Cardiac muscle cell (in vitro differentiated cells and primary cell): Measurements from ENCODE around the gene RPS17. TPM values are rescaled to one million over a fixed set of nuclear protein-coding genes. Genes with fewer than 3 reads are reported as not detected.

Source experiments
- DNase-seq, 2 donors: peaks; one replicate each; pipeline versions ENCODE4 v3.0.0 to v3.0.0-alpha.2; 2010 to 2017; ENCODE audit warnings: low read depth in 1 of 2, low spot score in 1 of 2
- H3K27ac ChIP-seq: fragments of 200-600 bp; sonication (generic); 2 replicates; pipeline ENCODE4 v1.5.1; 2016
- H3K27me3 ChIP-seq: fragments of 200-600 bp; sonication (generic); 2 replicates; pipeline ENCODE4 v1.6.0; 2016; ENCODE audit warnings: control low read depth
- H3K36me3 ChIP-seq: fragments of 200-600 bp; sonication (generic); 2 replicates; pipeline ENCODE4 v1.5.1; 2016; ENCODE audit warnings: control low read depth
- H3K4me1 ChIP-seq: fragments of 200-600 bp; sonication (generic); 2 replicates; pipeline ENCODE4 v1.8.1; 2017; ENCODE audit warnings: low read depth, mild to moderate bottlenecking, mixed run types
- H3K4me3 ChIP-seq: fragments of 200-600 bp; sonication (generic); 2 replicates; pipeline ENCODE4 v1.5.1; 2016; ENCODE audit warnings: mild to moderate bottlenecking
- H3K9me3 ChIP-seq: fragments of 200-600 bp; sonication (generic); 2 replicates; pipeline ENCODE4 v1.5.1; 2017; ENCODE audit warnings: low read depth, mild to moderate bottlenecking, control low read depth
- polyA plus RNA-seq: library from polyadenylated mRNA; unstranded; fragments of >200 nt; fragmentation: Nextera tagmentation; extraction: Ambion mirVana; gene quantifications from 2 replicates; pipeline ENCODE4 v1.2.1, GENCODE V29; 2016
- total RNA-seq: library from RNA; depleted of rRNA; stranded (reverse); fragments of >200 nt; gene quantifications from 2 replicates; pipeline ENCODE4 v1.2.3, GENCODE V29; 2016
- TF ChIP-seq, protein P1 (sequence below): IDR thresholded peaks from 2 replicates; pipeline ENCODE4 v1.5.1; 2012; ENCODE audit warnings: low read depth, mild to moderate bottlenecking, low read length

The RPS17 gene
- total and polyA plus RNA-seq, 2 experiments from 2014 or later = 596 to 1,419 TPM

DNA sequence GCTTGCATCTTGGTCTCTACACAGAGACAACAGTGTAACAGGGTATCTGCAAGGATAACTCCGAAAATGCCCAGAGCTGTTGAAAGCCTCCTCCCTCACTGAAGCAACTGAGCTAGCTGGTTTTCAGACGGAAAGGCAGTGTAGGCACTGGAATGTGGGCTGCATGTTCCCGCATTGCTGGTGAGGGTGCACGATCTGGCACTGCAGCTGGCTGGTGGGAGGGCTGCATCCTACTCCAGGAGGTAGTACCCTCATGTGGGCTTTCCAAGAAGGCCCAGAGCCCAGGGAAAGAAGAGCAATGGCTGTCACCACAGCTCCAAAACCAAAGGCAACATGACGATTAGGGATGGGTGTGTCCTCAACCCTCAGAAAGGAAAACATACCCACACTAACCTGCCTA, 28.7 kb upstream of the RPS17 start:
- no peaks in the 10 kb centered on the region for H3K27me3 ChIP-seq
- H3K4me1 ChIP-seq = no peaks in the 10 kb centered on the region
- no peaks in the 10 kb centered on the region for H3K9me3 ChIP-seq
- H3K4me3 ChIP-seq = no peak overlapping the region
- no peak overlapping the region for H3K27ac ChIP-seq
- H3K36me3 ChIP-seq = no peaks in the 10 kb centered on the region
- DNase-seq = no peak
- TF ChIP-seq, protein P1, sequence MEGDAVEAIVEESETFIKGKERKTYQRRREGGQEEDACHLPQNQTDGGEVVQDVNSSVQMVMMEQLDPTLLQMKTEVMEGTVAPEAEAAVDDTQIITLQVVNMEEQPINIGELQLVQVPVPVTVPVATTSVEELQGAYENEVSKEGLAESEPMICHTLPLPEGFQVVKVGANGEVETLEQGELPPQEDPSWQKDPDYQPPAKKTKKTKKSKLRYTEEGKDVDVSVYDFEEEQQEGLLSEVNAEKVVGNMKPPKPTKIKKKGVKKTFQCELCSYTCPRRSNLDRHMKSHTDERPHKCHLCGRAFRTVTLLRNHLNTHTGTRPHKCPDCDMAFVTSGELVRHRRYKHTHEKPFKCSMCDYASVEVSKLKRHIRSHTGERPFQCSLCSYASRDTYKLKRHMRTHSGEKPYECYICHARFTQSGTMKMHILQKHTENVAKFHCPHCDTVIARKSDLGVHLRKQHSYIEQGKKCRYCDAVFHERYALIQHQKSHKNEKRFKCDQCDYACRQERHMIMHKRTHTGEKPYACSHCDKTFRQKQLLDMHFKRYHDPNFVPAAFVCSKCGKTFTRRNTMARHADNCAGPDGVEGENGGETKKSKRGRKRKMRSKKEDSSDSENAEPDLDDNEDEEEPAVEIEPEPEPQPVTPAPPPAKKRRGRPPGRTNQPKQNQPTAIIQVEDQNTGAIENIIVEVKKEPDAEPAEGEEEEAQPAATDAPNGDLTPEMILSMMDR = no peak

DNA sequence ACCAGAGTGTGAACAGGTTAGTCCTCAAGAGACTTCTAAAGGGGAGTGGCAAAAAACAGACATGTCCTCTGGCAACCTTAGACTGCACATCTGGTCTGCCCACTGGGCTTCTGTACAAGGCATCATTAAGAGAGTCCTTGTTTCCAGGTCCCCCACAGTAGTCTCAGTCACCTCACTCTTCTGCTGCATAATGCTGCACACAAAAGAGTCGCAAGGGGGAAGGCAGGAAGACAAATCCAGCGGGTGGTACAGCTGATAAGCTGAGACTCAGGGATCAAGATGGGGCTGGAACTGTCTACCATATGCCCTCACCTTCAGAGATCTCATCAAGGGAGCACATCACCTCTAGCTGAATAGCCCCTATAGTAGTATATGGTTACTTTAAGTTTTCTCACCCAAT, 27.4 kb upstream of the RPS17 start:
- Histone ChIP-seq H3K4me1 (no peaks in the 10 kb centered on the region), H3K9me3 (no peaks in the 10 kb centered on the region), H3K27ac (no peak overlapping the region), H3K27me3 (no peaks in the 10 kb centered on the region), H3K4me3 (no peak overlapping the region), H3K36me3 (no peaks in the 10 kb centered on the region)
- TF ChIP-seq, protein P1 = no peak
- no peak for DNase-seq

DNA sequence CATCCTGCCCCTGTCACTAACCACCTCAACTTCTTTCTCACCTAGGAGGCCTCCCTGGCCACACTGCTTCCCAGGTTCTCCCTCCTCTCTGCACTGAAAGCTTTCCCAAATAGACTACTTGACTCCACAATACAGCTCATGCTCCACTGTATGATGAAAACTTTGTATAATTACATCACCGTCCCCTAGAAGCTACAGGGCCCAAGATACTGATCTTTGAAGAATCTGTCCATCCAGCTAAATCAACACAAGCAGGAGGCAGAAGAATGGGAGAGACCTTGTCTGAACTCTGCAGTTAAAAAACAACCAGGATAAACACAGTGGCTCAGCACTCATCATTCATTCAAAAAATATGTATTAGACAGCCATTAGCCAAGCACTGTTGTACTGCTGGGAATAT, 26.4 kb upstream of the RPS17 start:
- TF ChIP-seq, protein P1 = no peak
- DNase-seq = peak in 1 of 2 donors; percentile 11
- Histone ChIP-seq H3K27me3 (no peaks in the 10 kb centered on the region), H3K4me3 (no peak overlapping the region), H3K4me1 (no peaks in the 10 kb centered on the region), H3K9me3 (no peaks in the 10 kb centered on the region), H3K27ac (no peak overlapping the region), H3K36me3 (no peaks in the 10 kb centered on the region)

DNA sequence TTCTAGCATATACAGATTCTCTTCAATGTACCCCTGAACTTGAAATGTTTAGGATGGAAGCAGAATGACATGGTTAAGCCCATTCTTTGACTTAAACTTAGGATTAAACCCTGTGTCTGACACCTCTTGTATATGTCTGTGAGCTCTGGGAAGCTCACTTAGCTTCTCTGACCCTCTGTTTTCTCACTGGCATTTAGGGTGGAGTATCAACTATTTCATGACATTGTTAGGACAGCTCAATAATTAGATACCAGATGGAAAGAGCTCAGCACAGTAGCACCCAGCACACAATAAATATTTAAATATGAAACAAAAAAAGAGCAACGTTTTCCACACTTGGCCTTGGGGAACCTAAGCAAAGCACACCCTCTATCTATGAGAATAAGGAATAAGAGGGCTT, 18.2 kb upstream of the RPS17 start:
- H3K4me1 ChIP-seq = no peaks in the 10 kb centered on the region
- H3K36me3 ChIP-seq = no peaks in the 10 kb centered on the region
- no peaks in the 10 kb centered on the region for H3K9me3 ChIP-seq
- no peak overlapping the region for H3K27ac ChIP-seq
- TF ChIP-seq, protein P1 = no peak
- no peaks in the 10 kb centered on the region for H3K27me3 ChIP-seq
- no peak for DNase-seq
- no peak overlapping the region for H3K4me3 ChIP-seq

DNA sequence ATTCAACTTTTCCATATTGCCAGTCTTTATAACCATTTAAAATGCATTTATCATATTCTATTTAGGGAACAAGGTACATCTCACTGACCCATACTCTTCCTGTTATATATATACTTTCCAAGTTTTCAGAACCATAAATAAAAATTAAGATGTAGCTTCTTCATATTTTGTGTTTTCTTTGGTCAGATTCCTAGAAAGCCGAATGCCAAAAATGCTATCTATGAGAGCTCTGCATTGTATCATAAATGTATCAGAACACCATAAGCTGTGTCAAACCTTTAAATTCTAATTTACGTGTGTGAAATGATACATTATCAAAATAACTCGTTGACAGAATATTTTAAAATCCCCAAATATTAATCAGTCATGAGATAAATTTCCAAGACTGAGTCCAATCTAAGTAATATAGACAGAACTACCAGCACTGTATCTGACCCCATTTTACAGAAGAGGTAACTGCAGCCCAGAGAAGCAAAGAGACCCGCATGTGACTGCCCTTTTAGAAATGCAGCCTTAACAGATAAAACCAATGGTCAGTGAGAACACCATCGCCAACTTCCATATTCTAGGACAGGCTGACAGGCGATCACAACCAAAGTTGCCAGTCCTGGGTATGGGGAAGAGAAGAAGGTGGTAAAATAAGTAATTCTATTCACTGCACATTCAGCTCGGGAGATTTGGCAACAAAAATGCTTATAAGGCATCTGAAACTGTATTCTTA, 16.2 kb upstream of the RPS17 start:
- Histone ChIP-seq H3K36me3 (no peaks in the 10 kb centered on the region), H3K4me3 (no peak overlapping the region), H3K27me3 (no peaks in the 10 kb centered on the region), H3K4me1 (no peaks in the 10 kb centered on the region), H3K9me3 (no peaks in the 10 kb centered on the region), H3K27ac (no peak overlapping the region)
- DNase-seq = no peak
- TF ChIP-seq, protein P1 = no peak
